Endothelial cell of umbilical vein (primary cell): ENCODE measurements around the gene SPRY4. TPM values are rescaled to one million over a fixed set of nuclear protein-coding genes. Genes with fewer than 3 reads are reported as not detected.

Experiments used
- BruUV-seq: library from RNA; stranded (reverse); fragments of 400-500 nt; replicated peaks from 2 replicates; lab custom pipeline; 2021; lab: Mats Ljungman, UMichigan
- CTCF ChIA-PET: fragments of 300-600, 350-600 bp; sonication (Branson Sonifier 250); formaldehyde crosslinking; loops from one replicate; lab custom pipeline; 2021; ENCODE audit warnings: antibody characterized with exemption, inconsistent platforms; lab: Charles Lee
- POLR2A ChIA-PET: fragments of 300-600, 350-600 bp; sonication (Branson Sonifier 250); formaldehyde crosslinking; loops from one replicate; lab custom pipeline; 2021; ENCODE audit warnings: antibody characterized with exemption, inconsistent platforms; lab: Charles Lee
- DNase-seq: peaks from one replicate; pipeline ENCODE4 v3.0.0-alpha.2; 2011; ENCODE audit warnings: low read depth, low spot score
- FAIRE-seq: peaks from 2 replicates; lab custom pipeline; 2011; peaks lifted over from hg19 to GRCh38; lab: Jason Lieb, UNC
- H2AFZ ChIP-seq: 2 replicates; pipeline ENCODE4 v1.6.0; 2012; ENCODE audit warnings: low read depth, low read length, control low read depth, inconsistent platforms
- H3K27ac ChIP-seq: 2 replicates; pipeline ENCODE4 v1.5.1; 2011; ENCODE audit warnings: low read depth, mild to moderate bottlenecking, control low read depth, low read length, moderate library complexity; ENCODE audit not compliant: insufficient read depth
- H3K27me3 ChIP-seq, 2 experiments: 2 replicates each; pipeline versions ENCODE4 v1.6.0 to v1.6.1; 2011; ENCODE audit warnings: low read length in 2 of 2, mixed read lengths in 1 of 2; ENCODE audit not compliant: control insufficient read depth in 2 of 2, insufficient read depth in 2 of 2
- H3K36me3 ChIP-seq, 2 experiments: 2 replicates in 1 of 2; 3 replicates in 1 of 2; pipeline ENCODE4 v1.5.1; 2011; ENCODE audit warnings: low read length in 2 of 2, mild to moderate bottlenecking in 1 of 2, moderate library complexity in 1 of 2; ENCODE audit not compliant: control insufficient read depth in 2 of 2, insufficient read depth in 2 of 2; ENCODE audit errors: extremely low read depth in 1 of 2
- H3K4me1 ChIP-seq: 3 replicates; pipeline ENCODE4 v1.5.1; 2011; ENCODE audit warnings: mild to moderate bottlenecking, low read length; ENCODE audit not compliant: control insufficient read depth, insufficient read depth; ENCODE audit errors: extremely low read depth
- H3K4me2 ChIP-seq: 2 replicates; pipeline ENCODE4 v1.6.1; 2011; ENCODE audit warnings: low read length, control low read depth, mixed read lengths; ENCODE audit not compliant: insufficient read depth
- H3K4me3 ChIP-seq, 3 experiments: fragments of 200-600 bp in 1 of 3; sonication (generic), shearing (Covaris generic) in 1 of 3; replicated peaks in 1 of 3; 2 replicates each; pipeline ENCODE4 v1.5.1; 2011 to 2016; ENCODE audit warnings: control low read depth in 3 of 3, low read length in 3 of 3, mild to moderate bottlenecking in 2 of 3, inconsistent platforms in 1 of 3, low read depth in 1 of 3, moderate library complexity in 1 of 3; ENCODE audit not compliant: insufficient read depth in 1 of 3
- H3K79me2 ChIP-seq: 2 replicates; pipeline ENCODE4 v1.6.0; 2012; ENCODE audit warnings: low read length, inconsistent platforms; ENCODE audit not compliant: control insufficient read depth, insufficient read depth
- H3K9ac ChIP-seq: replicated peaks from 2 replicates; pipeline ENCODE3; 2011; ENCODE audit warnings: low read length, control low read depth; ENCODE audit not compliant: insufficient read depth; ENCODE audit errors: extremely low read depth
- H3K9me1 ChIP-seq: replicated peaks from 3 replicates; pipeline ENCODE4 v1.6.0; 2011; ENCODE audit warnings: mild to moderate bottlenecking, low read length; ENCODE audit not compliant: control insufficient read depth, insufficient read depth; ENCODE audit errors: extremely low read depth
- H3K9me3 ChIP-seq: replicated peaks from 2 replicates; pipeline ENCODE4 v1.5.1; 2012; ENCODE audit warnings: low read length, inconsistent platforms; ENCODE audit not compliant: control insufficient read depth, insufficient read depth
- H4K20me1 ChIP-seq: replicated peaks from 2 replicates; pipeline ENCODE3; 2011; ENCODE audit warnings: mild to moderate bottlenecking, low read length; ENCODE audit not compliant: control insufficient read depth, insufficient read depth; ENCODE audit errors: extremely low read depth
- CTCF ChIP-seq, 2 donors: IDR thresholded peaks; 1 replicate in 1 of 2; 2 replicates in 1 of 2; pipeline ENCODE4 v1.5.1; 2011; ENCODE audit warnings: low read length in 2 of 2, mild to moderate bottlenecking in 2 of 2, moderate library complexity in 2 of 2, control low read depth in 1 of 2, inconsistent platforms in 1 of 2, low read depth in 1 of 2; ENCODE audit not compliant: insufficient read depth in 1 of 2; ENCODE audit errors: extremely low read depth in 1 of 2
- EZH2 ChIP-seq: IDR thresholded peaks from 2 replicates; pipeline ENCODE4 v1.6.1; 2012; ENCODE audit warnings: borderline replicate concordance, low read depth, mild to moderate bottlenecking, moderate library complexity, low read length, inconsistent platforms; ENCODE audit not compliant: severe bottlenecking
- FOS ChIP-seq: IDR thresholded peaks from 2 replicates; pipeline ENCODE4 v1.6.1; 2011; ENCODE audit warnings: mild to moderate bottlenecking, low read length, moderate library complexity, borderline replicate concordance; ENCODE audit not compliant: insufficient read depth
- GATA2 ChIP-seq: IDR thresholded peaks from 2 replicates; pipeline ENCODE4 v1.7.0; 2011; ENCODE audit warnings: low read depth, mild to moderate bottlenecking, moderate library complexity, mixed read lengths, low read length; ENCODE audit not compliant: insufficient read length, insufficient read depth
- JUN ChIP-seq: IDR thresholded peaks from 2 replicates; pipeline ENCODE4 v1.6.1; 2011; ENCODE audit warnings: borderline replicate concordance, low read depth; ENCODE audit not compliant: insufficient read length, insufficient read depth
- MYC ChIP-seq: IDR thresholded peaks from one replicate; pipeline ENCODE4 v1.6.1; 2011; ENCODE audit warnings: mild to moderate bottlenecking, low read depth, low read length
- POLR2A ChIP-seq: IDR thresholded peaks from 2 replicates; pipeline ENCODE4 v1.6.1; 2012; ENCODE audit warnings: low read depth, mild to moderate bottlenecking, control low read depth, low read length
- POLR2AphosphoS5 ChIP-seq: IDR thresholded peaks from 2 replicates; pipeline ENCODE4 v1.6.1; 2012; ENCODE audit warnings: low read depth, mild to moderate bottlenecking, control low read depth, low read length, moderate library complexity; ENCODE audit not compliant: insufficient read depth
- dilution Hi-C: fragments of 300-500 bp; cut with MboI; formaldehyde crosslinking; loops from one replicate; pipeline ENCODE4 v1.15.0; 2019; ENCODE audit warnings: low sequenced_read_pairs; ENCODE audit not compliant: extremely low pct_ligation_motif_present
- intact Hi-C: fragments of 100-400 bp; cut with micrococcal nuclease; formaldehyde crosslinking; loops from one replicate; pipeline ENCODE4 v1.10.0; 2022
- polyA plus RNA-seq, 4 experiments: library from polyadenylated mRNA; depleted of rRNA in 3 of 4; stranded (reverse) in 3 of 4; unstranded in 1 of 4; fragments of >200 nt; gene quantifications; 2 replicates each; pipeline versions ENCODE4 v1.2.1 to v1.2.3, GENCODE V29; 2011 to 2012; ENCODE audit warnings: missing spikeins in 1 of 4
- total RNA-seq: library from RNA; stranded (reverse); gene quantifications from 2 replicates; pipeline ENCODE4 v1.2.3, GENCODE V29; 2021
- TF ChIP-seq, protein P1 (sequence below): IDR thresholded peaks from 2 replicates; pipeline ENCODE4 v1.6.1; 2011; ENCODE audit not compliant: insufficient read depth, insufficient read length

The SPRY4 gene
- total and polyA plus RNA-seq, 2 donors (not counting 3 experiments of a cell fraction or from before 2014, with no cell fraction given): 9.3 to 33.9 TPM

- no peaks in the 10 kb centered on the region for H3K79me2 ChIP-seq
Measured at GRCh38 chr5:142339781-142340180, 15.0 kb upstream of the SPRY4 start.

More at GRCh38 chr5:142339781-142340180, 15.0 kb upstream of the SPRY4 start:
- POLR2A ChIA-PET: no interaction called here
- DNase-seq: no peak
- CTCF ChIA-PET: interaction anchor here (0.7 to 1.1 kb wide), 2 partner anchors 9 to 70 kb away, joined by 3 read pairs; no protein-coding TSS in a partner anchor
- intact Hi-C loops: no loop called here
- Histone ChIP-seq H3K27me3 (no peaks in the 10 kb centered on the region), H2AFZ (no peak overlapping the region), H3K9me1 (no peaks in the 10 kb centered on the region), H3K36me3 (no peaks in the 10 kb centered on the region), H3K4me3 (no peak overlapping the region), H4K20me1 (no peaks in the 10 kb centered on the region), H3K4me2 (no peak overlapping the region), H3K9ac (no peak overlapping the region), H3K4me1 (no peaks in the 10 kb centered on the region), H3K9me3 (peaks cover 4% of the 10 kb centered on the region), H3K27ac (no peak overlapping the region)
- no peak for FAIRE-seq
- dilution Hi-C loops: no loop called here
- TF ChIP-seq POLR2A: no peak
- TF ChIP-seq MYC: no peak
- TF ChIP-seq GATA2: no peak
- TF ChIP-seq POLR2AphosphoS5: no peak
- no peak for TF ChIP-seq JUN
- TF ChIP-seq EZH2: no peak
- TF ChIP-seq, protein P1, sequence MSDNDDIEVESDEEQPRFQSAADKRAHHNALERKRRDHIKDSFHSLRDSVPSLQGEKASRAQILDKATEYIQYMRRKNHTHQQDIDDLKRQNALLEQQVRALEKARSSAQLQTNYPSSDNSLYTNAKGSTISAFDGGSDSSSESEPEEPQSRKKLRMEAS: no peak
- TF ChIP-seq FOS: no peak
- no peak for TF ChIP-seq CTCF (IDR thresholded peaks at IDR 0.05; ENCODE audit: extremely low read depth in 1 of 2, insufficient read depth in 1 of 2, low read depth in 1 of 2, low read length in 2 of 2)
- BruUV-seq: no TSS peak
